Body of pancreas (tissue), 4 donors: ENCODE data around the gene CCDC127. TPM values are rescaled to one million over a fixed set of nuclear protein-coding genes. Genes with fewer than 3 reads are reported as not detected.
"Not testable (repeated sequence)": the region's sequence is repeated elsewhere in the genome, so short reads cannot be mapped to it uniquely, and the experiment has no call there.

ENCODE experiments used
- ATAC-seq: fragments of 150-250 bp; one replicate; pipeline ENCODE4 v1.9.1; 2016
- DNase-seq, 4 donors: peaks; one replicate each; pipeline ENCODE4 v3.0.0-alpha.2; 2019
- H3K27ac ChIP-seq, 4 donors: fragments of 200-600 bp; sonication (generic); 1 replicate in 3 of 4; 2 replicates in 1 of 4; pipeline versions ENCODE4 v1.5.1 to v1.6.1; 2016 to 2019; ENCODE audit warnings: mild to moderate bottlenecking in 1 of 4, mixed read lengths in 1 of 4, moderate library complexity in 1 of 4
- H3K27me3 ChIP-seq, 2 donors: fragments of 200-600 bp; sonication (generic); one replicate each; pipeline ENCODE4 v1.6.0; 2016; ENCODE audit warnings: mild to moderate bottlenecking in 1 of 2
- H3K36me3 ChIP-seq, 2 donors: fragments of 200-600 bp; sonication (generic); replicated peaks in 1 of 2; 2 replicates each; pipeline ENCODE4 v1.5.1; 2016; ENCODE audit warnings: low read depth in 2 of 2; ENCODE audit not compliant: insufficient read depth in 1 of 2
- H3K4me1 ChIP-seq: fragments of 200-600 bp; sonication (generic); one replicate; pipeline ENCODE4 v1.6.0; 2016
- H3K4me3 ChIP-seq, 2 donors: fragments of 200-600 bp; sonication (generic); 1 replicate in 1 of 2; 2 replicates in 1 of 2; pipeline ENCODE4 v1.5.1; 2016 to 2019
- H3K9me3 ChIP-seq, 3 donors: fragments of 200-600 bp; sonication (generic); 1 replicate in 2 of 3; 2 replicates in 1 of 3; pipeline ENCODE4 v1.5.1; 2016
- POLR2A ChIP-seq, 3 donors: fragments of 450-650 bp; IDR thresholded peaks; one replicate each; pipeline ENCODE4 v1.6.1; 2016; ENCODE audit warnings: antibody characterized with exemption in 3 of 3, mild to moderate bottlenecking in 2 of 3
- WGBS, 2 donors: methylation state at CpG; one replicate each; pipeline ENCODE4 v1.1.5; 2017; 5-methylcytosine and 5-hydroxymethylcytosine counted together
- intact Hi-C: fragments of 100-400 bp; cut with DNase I; formaldehyde crosslinking; loops from one replicate; pipeline ENCODE4 v1.15.1; 2023
- total RNA-seq, 2 donors: library from RNA; depleted of rRNA; stranded (reverse); fragments of >200 nt; gene quantifications; one replicate each; pipeline ENCODE4 v1.1.0, GENCODE V29; 2016
- TF ChIP-seq, protein P1 (sequence below), 7 experiments: fragments of 450-650 bp in 4 of 7; fragments of 200-600 bp in 3 of 7; sonication (generic) in 3 of 7; IDR thresholded peaks; one replicate each; pipeline ENCODE4 v1.5.1; 2016 to 2019; ENCODE audit warnings: antibody characterized with exemption in 7 of 7

Gene CCDC127, protein sequence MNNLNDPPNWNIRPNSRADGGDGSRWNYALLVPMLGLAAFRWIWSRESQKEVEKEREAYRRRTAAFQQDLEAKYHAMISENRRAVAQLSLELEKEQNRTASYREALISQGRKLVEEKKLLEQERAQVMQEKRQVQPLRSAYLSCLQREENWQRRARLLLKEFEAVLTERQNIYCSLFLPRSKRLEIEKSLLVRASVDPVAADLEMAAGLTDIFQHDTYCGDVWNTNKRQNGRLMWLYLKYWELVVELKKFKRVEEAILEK
- total RNA-seq = 1 to 10 TPM; 3.9 to 4.0 TPM

DNA sequence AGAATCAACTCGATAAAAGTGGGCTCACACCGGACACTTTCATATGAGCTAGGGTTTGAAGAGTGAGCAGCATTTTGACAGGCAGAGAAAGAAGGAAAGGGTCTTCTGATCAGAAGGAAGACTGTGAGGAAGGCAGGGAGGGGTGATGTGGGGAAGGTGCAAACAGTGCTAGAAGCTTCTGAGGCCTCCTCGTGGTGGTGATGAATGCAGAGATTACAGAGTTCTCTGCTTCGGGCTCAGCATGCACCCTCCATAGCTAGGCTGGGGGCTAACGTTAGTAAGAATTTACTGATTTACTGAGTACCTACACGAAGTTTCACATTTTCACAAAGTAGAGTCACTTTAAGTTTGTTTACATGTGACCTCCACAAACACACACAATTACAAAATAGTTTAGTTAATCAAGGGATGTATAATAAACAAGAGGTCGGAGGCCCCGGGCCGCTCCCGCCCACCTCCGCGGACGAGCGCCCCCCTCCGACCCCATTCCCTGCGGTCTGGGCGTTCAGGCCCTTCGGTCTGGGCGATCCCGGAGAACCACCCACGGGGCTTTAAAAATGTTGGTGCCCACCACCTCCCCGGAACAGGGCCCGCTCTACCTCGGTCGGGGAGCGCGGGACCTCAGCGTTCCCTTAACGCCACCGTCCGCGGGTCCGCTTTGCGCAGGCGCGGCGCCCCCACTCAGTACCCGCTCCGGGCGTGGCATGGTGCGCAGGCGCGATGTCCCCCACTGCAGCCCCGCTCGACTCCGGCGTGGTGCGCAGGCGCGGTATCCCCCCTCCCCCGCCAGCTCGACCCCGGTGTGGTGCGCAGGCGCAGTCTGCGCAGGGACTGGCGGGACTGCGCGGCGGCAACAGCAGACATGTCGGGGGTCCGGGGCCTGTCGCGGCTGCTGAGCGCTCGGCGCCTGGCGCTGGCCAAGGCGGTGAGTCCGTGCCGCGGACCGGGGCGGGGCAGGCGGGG is at the start of gene CCDC127, which contains the start of gene SDHA:
CCDC127 (minus strand) TSS at position 660 of the 963 bp plus-strand sequence. CDS start 1,304 bp downstream, outside the sequence.
SDHA (plus strand) TSS at position 827 of the 963 bp plus-strand sequence; CDS start at position 863, 36 bp downstream.
- WGBS, 2 donors = 0 to 1% methylated on average over 27 to 61 of the region's 75 CpGs
- Histone ChIP-seq H3K4me1 (peaks cover 27% of the 10 kb centered on the region), H3K4me3 (peak within 1 kb of the TSS; percentile 98 to 100), H3K27ac (peak within 1 kb of the TSS; percentile 82 to 92 (median 85))
- peak; percentile 98 for ATAC-seq
- intact Hi-C loops, H3K27me3 ChIP-seq, H3K9me3 ChIP-seq, H3K36me3 ChIP-seq: not testable (repeated sequence)
- DNase-seq = peak; percentile 97 to 99 (median 98)
- TF ChIP-seq, protein P1, sequence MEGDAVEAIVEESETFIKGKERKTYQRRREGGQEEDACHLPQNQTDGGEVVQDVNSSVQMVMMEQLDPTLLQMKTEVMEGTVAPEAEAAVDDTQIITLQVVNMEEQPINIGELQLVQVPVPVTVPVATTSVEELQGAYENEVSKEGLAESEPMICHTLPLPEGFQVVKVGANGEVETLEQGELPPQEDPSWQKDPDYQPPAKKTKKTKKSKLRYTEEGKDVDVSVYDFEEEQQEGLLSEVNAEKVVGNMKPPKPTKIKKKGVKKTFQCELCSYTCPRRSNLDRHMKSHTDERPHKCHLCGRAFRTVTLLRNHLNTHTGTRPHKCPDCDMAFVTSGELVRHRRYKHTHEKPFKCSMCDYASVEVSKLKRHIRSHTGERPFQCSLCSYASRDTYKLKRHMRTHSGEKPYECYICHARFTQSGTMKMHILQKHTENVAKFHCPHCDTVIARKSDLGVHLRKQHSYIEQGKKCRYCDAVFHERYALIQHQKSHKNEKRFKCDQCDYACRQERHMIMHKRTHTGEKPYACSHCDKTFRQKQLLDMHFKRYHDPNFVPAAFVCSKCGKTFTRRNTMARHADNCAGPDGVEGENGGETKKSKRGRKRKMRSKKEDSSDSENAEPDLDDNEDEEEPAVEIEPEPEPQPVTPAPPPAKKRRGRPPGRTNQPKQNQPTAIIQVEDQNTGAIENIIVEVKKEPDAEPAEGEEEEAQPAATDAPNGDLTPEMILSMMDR (IDR thresholded peaks at IDR 0.05) = peak in 2 of 7 experiments; percentile 23
- TF ChIP-seq POLR2A (IDR thresholded peaks at IDR 0.05) = peak; percentile 67 to 84 (median 77)

DNA sequence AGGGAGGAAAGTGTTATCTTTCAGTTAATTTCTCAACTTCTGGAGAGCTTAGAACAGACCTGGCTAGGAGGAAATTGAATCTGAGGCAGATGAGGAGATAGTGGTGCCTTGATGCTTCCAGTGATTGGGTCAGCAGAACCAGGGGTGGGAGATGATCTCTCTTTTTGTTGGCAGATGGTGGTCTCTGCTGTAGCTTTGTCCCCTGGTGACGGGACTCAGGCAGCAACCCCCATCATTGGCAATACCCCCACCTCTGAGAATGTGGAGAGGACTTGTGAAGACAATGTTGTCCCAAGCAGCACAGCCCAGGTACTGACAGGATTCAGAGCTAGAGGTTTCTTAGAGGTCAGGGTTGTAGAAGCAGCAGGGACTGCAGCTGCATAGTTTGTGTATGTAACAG is 49.8 kb upstream of the CCDC127 start:
- no peak for TF ChIP-seq POLR2A (IDR thresholded peaks at IDR 0.05)
- TF ChIP-seq, protein P1 (IDR thresholded peaks at IDR 0.05) = no peak
- Histone ChIP-seq H3K27me3 (no peaks in the 10 kb centered on the region), H3K27ac (no peak overlapping the region), H3K4me3 (no peak overlapping the region), H3K36me3 (peaks cover 0 to 2% of the 10 kb centered on the region in 2 donors), H3K4me1 (peaks cover 5% of the 10 kb centered on the region), H3K9me3 (no peaks in the 10 kb centered on the region)
- intact Hi-C loops = no loop called here
- DNase-seq = no peak
- WGBS, 2 donors = 89 to 92% methylated on average over 1 of the region's 1 CpG
- no peak for ATAC-seq

DNA sequence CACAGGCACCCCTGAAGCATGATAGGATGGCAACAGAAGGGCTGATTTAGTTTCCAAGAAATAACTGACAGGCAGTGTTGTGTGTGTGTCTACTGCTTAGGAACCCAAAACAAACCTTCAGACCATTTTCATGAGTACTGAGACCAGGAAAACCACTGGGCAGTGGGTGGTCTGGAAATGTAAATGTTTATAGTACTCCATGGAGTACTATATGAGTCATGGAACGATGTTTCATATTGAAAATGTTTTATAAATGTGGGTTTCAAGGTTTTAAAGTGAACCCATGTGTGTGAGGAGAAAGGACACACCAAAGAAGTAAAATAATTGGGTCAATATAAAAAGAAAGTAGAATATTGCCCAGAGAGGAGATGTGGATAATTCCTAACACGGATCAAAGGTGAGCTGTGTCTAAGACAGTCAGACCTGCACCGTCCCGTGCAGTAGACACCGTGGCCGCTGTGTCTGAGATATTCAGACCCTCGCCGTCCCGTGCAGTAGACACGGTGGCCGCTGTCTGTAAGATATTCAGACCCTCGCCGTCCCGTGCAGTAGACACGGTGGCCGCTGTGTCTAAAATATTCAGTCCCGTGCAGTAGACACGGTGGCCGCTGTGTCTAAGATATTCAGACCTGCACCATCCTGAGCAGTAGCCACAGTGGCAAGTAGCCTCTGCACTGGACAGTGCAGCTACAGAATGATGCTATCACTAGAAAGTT is 48.5 kb upstream of the CCDC127 start:
- H3K4me3 ChIP-seq, ATAC-seq, DNase-seq, H3K36me3 ChIP-seq, intact Hi-C loops, H3K27ac ChIP-seq, H3K4me1 ChIP-seq, H3K9me3 ChIP-seq, H3K27me3 ChIP-seq: not testable (repeated sequence)
- 94 to 95% methylated on average over 19 of the region's 19 CpGs for WGBS, 2 donors

DNA sequence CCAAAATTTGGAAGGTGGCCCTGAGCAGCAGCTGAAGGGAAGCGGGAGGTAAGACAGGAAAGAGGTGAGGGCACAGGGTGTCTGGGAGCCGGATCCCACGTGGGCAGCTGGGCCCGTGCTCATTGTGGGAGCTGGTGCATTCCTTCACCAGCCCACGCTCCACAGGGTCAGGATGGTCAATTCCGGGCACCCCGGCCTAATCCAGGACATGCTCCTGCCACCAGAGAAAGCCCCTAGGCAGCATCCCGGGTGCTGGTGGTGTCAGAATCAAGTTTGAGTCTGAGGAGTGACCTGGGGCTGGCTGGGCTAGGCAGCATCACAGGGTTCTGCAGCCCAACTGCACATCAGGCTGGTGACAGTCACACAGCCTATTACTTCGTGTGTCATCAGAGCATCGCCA is 46.4 kb upstream of the CCDC127 start:
- TF ChIP-seq POLR2A (IDR thresholded peaks at IDR 0.05) = no peak
- TF ChIP-seq, protein P1 (IDR thresholded peaks at IDR 0.05) = no peak

DNA sequence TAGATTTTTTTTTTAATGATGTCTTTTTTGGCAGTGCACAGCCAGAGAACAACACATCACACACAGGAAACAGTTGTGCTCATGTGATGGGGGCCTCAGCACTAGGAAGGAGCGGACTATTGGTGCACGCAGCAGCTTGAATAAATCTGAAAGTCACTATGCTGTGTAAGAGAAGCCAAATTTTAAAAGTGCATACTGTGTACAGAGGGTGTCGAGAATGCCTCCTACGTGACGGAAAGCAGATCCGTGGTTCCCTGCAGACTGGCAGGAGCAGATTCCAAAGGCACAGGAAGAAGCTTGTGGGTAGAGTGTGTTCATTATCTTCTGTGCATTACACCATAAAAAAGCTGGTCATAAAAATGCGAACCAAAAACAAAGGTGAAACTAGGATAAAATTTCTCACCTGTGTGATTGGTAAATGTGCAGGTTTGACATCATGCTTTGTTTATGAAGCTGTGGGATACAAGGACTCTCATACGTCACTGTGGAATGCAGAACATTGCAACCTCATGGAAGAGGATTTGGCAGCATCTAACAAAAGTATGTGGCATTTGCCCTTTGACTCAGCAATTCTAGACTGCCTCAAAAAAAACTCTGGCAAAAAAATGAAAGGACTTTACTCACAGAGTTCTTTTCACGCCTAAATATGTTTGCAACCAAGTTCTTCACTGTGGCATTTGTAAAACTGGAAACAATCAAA is 45.5 kb upstream of the CCDC127 start:
- H3K27me3 ChIP-seq, intact Hi-C loops, H3K9me3 ChIP-seq, H3K4me3 ChIP-seq, H3K4me1 ChIP-seq, H3K36me3 ChIP-seq: not testable (repeated sequence)
- 78 to 82% methylated on average over 9 of the region's 9 CpGs for WGBS, 2 donors
- DNase-seq = peak in 1 of 4 donors; percentile 38
- H3K27ac ChIP-seq = peak overlapping the region in 2 of 4 donors; percentile 35 to 65
- peak; percentile 86 for ATAC-seq

More for the DNA sequence above, 46.4 kb upstream of the CCDC127 start:
- DNase-seq (no peak), ATAC-seq (no peak)
- intact Hi-C loops = no loop called here
- 87 to 91% methylated on average over 5 to 10 of the region's 10 CpGs for WGBS, 2 donors
- no peaks in the 10 kb centered on the region for H3K27me3 ChIP-seq
- H3K4me1 ChIP-seq = no peaks in the 10 kb centered on the region
- no peaks in the 10 kb centered on the region for H3K9me3 ChIP-seq
- H3K36me3 ChIP-seq = peaks cover 0 to 2% of the 10 kb centered on the region in 2 donors
- H3K27ac ChIP-seq = peak overlapping the region in 1 of 4 donors; percentile 20
- no peak overlapping the region for H3K4me3 ChIP-seq
